ENCODE measurements around the gene NKD2. TPM values are rescaled to one million over a fixed set of nuclear protein-coding genes. Genes with fewer than 3 reads are reported as not detected.

NKD2 gene
- total RNA-seq, 3 donors from 2014 or later (not counting 1 experiment from before 2014, with no cell fraction given) = not detected

DNA sequence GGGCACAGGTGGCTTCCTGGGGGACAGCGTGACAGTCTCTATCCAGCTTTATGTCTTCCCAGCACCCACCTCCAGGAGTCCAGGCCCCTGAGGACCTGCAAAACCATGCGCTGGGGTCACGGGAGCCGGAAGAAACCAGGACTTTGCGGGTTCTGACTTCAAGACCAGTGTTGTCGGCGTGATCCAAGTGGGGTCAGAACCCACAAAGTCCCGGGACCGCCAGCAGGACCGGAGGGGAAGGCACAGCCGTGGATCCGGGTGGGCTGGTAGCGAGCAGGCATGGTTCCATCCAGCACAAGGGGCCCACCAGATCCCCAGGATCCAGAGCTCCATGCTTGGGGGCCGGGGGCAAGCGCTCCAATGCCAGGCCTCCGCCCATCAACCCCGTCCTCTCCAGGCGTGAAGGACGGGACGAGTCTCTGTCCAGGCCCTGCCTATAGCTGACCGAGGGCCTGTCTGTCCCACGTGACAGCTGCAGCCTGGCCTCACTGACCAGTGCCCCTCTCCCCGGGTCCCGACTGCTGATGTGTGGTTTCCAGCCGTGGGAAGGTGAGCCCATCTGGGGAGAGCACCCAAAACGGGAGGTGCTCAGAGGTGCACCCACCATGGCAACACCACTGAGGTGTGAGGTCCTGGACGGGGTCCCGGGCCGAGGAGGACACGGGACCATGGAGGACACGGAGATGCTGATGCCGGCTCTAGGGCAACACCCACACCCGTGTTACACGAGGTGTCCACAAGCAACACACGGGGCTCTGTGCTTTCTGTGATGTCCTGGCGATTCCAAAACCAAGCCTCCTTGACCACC, 54.4 kb downstream of the NKD2 start:
- no peak for ATAC-seq
- no peaks in the 10 kb centered on the region for H3K36me3 ChIP-seq (ENCODE audit: control insufficient read depth, insufficient read depth, low read length)
- no peak overlapping the region for H3K4me3 ChIP-seq (ENCODE audit: low read length)
- H3K9me3 ChIP-seq (ENCODE audit: control insufficient read depth, insufficient read depth, low read length) = no peaks in the 10 kb centered on the region
- no peaks in the 10 kb centered on the region for H3K4me1 ChIP-seq (ENCODE audit: control insufficient read depth, insufficient read depth, low read length)
- 93% methylated on average over 36 of the region's 36 CpGs for WGBS (ENCODE audit: insufficient coverage)
- H3K27ac ChIP-seq (ENCODE audit: low read length) = no peak overlapping the region
- Mint-ChIP-seq H3K4me1 (no peaks in the 10 kb centered on the region), H3K27ac (no peak overlapping the region), H3K36me3 (no peaks in the 10 kb centered on the region), H3K27me3 (ENCODE audit: low read depth in 2 of 2) (no peaks in the 10 kb centered on the region), H3K4me3 (no peak overlapping the region), H3K9me3 (no peaks in the 10 kb centered on the region)
- H3K27me3 ChIP-seq (ENCODE audit: control insufficient read depth, insufficient read depth, low read length) = no peaks in the 10 kb centered on the region
- TF ChIP-seq, protein P1, sequence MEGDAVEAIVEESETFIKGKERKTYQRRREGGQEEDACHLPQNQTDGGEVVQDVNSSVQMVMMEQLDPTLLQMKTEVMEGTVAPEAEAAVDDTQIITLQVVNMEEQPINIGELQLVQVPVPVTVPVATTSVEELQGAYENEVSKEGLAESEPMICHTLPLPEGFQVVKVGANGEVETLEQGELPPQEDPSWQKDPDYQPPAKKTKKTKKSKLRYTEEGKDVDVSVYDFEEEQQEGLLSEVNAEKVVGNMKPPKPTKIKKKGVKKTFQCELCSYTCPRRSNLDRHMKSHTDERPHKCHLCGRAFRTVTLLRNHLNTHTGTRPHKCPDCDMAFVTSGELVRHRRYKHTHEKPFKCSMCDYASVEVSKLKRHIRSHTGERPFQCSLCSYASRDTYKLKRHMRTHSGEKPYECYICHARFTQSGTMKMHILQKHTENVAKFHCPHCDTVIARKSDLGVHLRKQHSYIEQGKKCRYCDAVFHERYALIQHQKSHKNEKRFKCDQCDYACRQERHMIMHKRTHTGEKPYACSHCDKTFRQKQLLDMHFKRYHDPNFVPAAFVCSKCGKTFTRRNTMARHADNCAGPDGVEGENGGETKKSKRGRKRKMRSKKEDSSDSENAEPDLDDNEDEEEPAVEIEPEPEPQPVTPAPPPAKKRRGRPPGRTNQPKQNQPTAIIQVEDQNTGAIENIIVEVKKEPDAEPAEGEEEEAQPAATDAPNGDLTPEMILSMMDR (IDR thresholded peaks at IDR 0.05) = no peak
- intact Hi-C loops (cut with micrococcal nuclease) = no loop called here
- no peak for DNase-seq

- Mint-ChIP-seq H3K9me3 (no peaks in the 10 kb centered on the region), H3K4me3 (no peak overlapping the region), H3K36me3 (no peaks in the 10 kb centered on the region), H3K27me3 (ENCODE audit: low read depth in 2 of 2) (no peaks in the 10 kb centered on the region), H3K27ac (no peak overlapping the region), H3K4me1 (no peaks in the 10 kb centered on the region)
- intact Hi-C loops (cut with micrococcal nuclease) = no loop called here
- H3K27ac ChIP-seq (ENCODE audit: low read length) = no peak overlapping the region
- WGBS (ENCODE audit: insufficient coverage) = 95% methylated on average over 48 of the region's 56 CpGs
- H3K9me3 ChIP-seq (ENCODE audit: control insufficient read depth, insufficient read depth, low read length) = no peaks in the 10 kb centered on the region
- ATAC-seq (no peak), DNase-seq (no peak)
- H3K4me1 ChIP-seq (ENCODE audit: control insufficient read depth, insufficient read depth, low read length) = no peaks in the 10 kb centered on the region
- H3K4me3 ChIP-seq (ENCODE audit: low read length) = no peak overlapping the region
- TF ChIP-seq, protein P1 (IDR thresholded peaks at IDR 0.05) = no peak
- H3K27me3 ChIP-seq (ENCODE audit: control insufficient read depth, insufficient read depth, low read length) = no peaks in the 10 kb centered on the region
- no peaks in the 10 kb centered on the region for H3K36me3 ChIP-seq (ENCODE audit: control insufficient read depth, insufficient read depth, low read length)
Measured at GRCh38 chr5:1063661-1064382, 55.2 kb downstream of the NKD2 start.

GRCh38 chr5:1064383-1065142, 56.0 kb downstream of the NKD2 start:
- H3K4me3 ChIP-seq (ENCODE audit: low read length) = no peak overlapping the region
- no peaks in the 10 kb centered on the region for H3K4me1 ChIP-seq (ENCODE audit: control insufficient read depth, insufficient read depth, low read length)
- H3K9me3 ChIP-seq (ENCODE audit: control insufficient read depth, insufficient read depth, low read length) = no peaks in the 10 kb centered on the region
- no peaks in the 10 kb centered on the region for H3K36me3 ChIP-seq (ENCODE audit: control insufficient read depth, insufficient read depth, low read length)
- Mint-ChIP-seq H3K27me3 (ENCODE audit: low read depth in 2 of 2) (no peaks in the 10 kb centered on the region), H3K36me3 (no peaks in the 10 kb centered on the region), H3K27ac (no peak overlapping the region), H3K4me3 (no peak overlapping the region), H3K4me1 (no peaks in the 10 kb centered on the region), H3K9me3 (no peaks in the 10 kb centered on the region)
- 94% methylated on average over 49 of the region's 49 CpGs for WGBS (ENCODE audit: insufficient coverage)
- ATAC-seq = no peak
- intact Hi-C loops (cut with micrococcal nuclease) = no loop called here
- DNase-seq = no peak
- no peak overlapping the region for H3K27ac ChIP-seq (ENCODE audit: low read length)
- TF ChIP-seq, protein P1 (IDR thresholded peaks at IDR 0.05) = no peak
- H3K27me3 ChIP-seq (ENCODE audit: control insufficient read depth, insufficient read depth, low read length) = no peaks in the 10 kb centered on the region
